GM12878 (cell line): ENCODE data around the gene ALG12. TPM values are rescaled to one million over a fixed set of nuclear protein-coding genes. Genes with fewer than 3 reads are reported as not detected.

ENCODE experiments used
- ATAC-seq: fragments of 200-7000 bp; cut with Tn5 transposase; 3 replicates; pipeline ENCODE4 v1.9.1; 2020; ENCODE audit warnings: mild to moderate bottlenecking, moderate library complexity
- BruUV-seq: library from RNA; stranded (reverse); fragments of 400-500 nt; replicated peaks from 2 replicates; lab custom pipeline; 2021; lab: Mats Ljungman, UMichigan
- CTCF ChIA-PET: fragments of 300-600 bp; sonication (Branson Sonifier 250); formaldehyde crosslinking; extraction: SDS; loops from one replicate; lab custom pipeline; 2021; ENCODE audit warnings: inconsistent platforms; lab: Yijun Ruan, JAX
- POLR2A ChIA-PET: fragments of 350-600 bp; formaldehyde crosslinking; extraction: SDS; loops from one replicate; lab custom pipeline; 2021; ENCODE audit warnings: inconsistent platforms; lab: Charles Lee
- RAD21 ChIA-PET: fragments of 300-600 bp; sonication (Branson Sonifier 250); formaldehyde crosslinking; loops from one replicate; lab custom pipeline; 2023; ENCODE audit warnings: antibody characterized with exemption; ENCODE audit not compliant: unreplicated experiment; lab: Charles Lee
- SMC1A ChIA-PET: fragments of 300-600 bp; sonication (Branson Sonifier 250); formaldehyde crosslinking; loops from one replicate; lab custom pipeline; 2023; ENCODE audit not compliant: unreplicated experiment, uncharacterized antibody; lab: Charles Lee
- DNase-seq: peaks from one replicate; pipeline ENCODE4 v3.0.0-alpha.2; 2011; ENCODE audit warnings: low read depth, low spot score
- FAIRE-seq: peaks from 3 replicates; lab custom pipeline; 2011; peaks lifted over from hg19 to GRCh38; lab: Jason Lieb, UNC
- H2AFZ ChIP-seq: 2 replicates; pipeline ENCODE4 v1.6.0; 2011; ENCODE audit warnings: low read depth, low read length, control low read depth; ENCODE audit not compliant: control insufficient read depth
- H3K27ac ChIP-seq: 2 replicates; pipeline ENCODE4 v1.5.1; 2011; ENCODE audit warnings: control low read depth; ENCODE audit not compliant: control insufficient read depth, insufficient read depth
- H3K27me3 ChIP-seq, 2 experiments: replicated peaks in 1 of 2; 2 replicates each; pipeline versions ENCODE4 v1.6.0 to v1.6.1; 2011; ENCODE audit warnings: low read length in 1 of 2; ENCODE audit not compliant: control insufficient read depth in 2 of 2, insufficient read depth in 2 of 2
- H3K36me3 ChIP-seq, 2 experiments: 2 replicates each; pipeline ENCODE4 v1.5.1; 2011; ENCODE audit warnings: low read length in 1 of 2; ENCODE audit not compliant: control insufficient read depth in 2 of 2, insufficient read depth in 2 of 2
- H3K4me1 ChIP-seq: 2 replicates; pipeline ENCODE4 v1.6.1; 2011; ENCODE audit warnings: mild to moderate bottlenecking, low read length, moderate library complexity, mixed read lengths; ENCODE audit not compliant: control insufficient read depth, insufficient read depth
- H3K4me2 ChIP-seq: 2 replicates; pipeline ENCODE4 v1.6.0; 2011; ENCODE audit warnings: control low read depth; ENCODE audit not compliant: control insufficient read depth, insufficient read depth
- H3K4me3 ChIP-seq: fragments of 200-600 bp; sonication (generic); 2 replicates; pipeline ENCODE4 v1.5.1; 2016
- H3K79me2 ChIP-seq: 2 replicates; pipeline ENCODE4 v1.6.0; 2011; ENCODE audit warnings: low read length; ENCODE audit not compliant: control insufficient read depth, insufficient read depth
- H3K9ac ChIP-seq: 2 replicates; pipeline ENCODE4 v1.8.0; 2011; ENCODE audit warnings: low read length, control low read depth, mixed read lengths; ENCODE audit not compliant: control insufficient read depth, insufficient read depth
- H3K9me3 ChIP-seq: replicated peaks from 3 replicates; pipeline ENCODE4 v1.5.1; 2011; ENCODE audit warnings: mild to moderate bottlenecking, low read length; ENCODE audit not compliant: control insufficient read depth, insufficient read depth
- H4K20me1 ChIP-seq: 2 replicates; pipeline ENCODE4 v1.6.0; 2011; ENCODE audit not compliant: control insufficient read depth, insufficient read depth
- ASH2L ChIP-seq: fragments of 300-600, 200-600 bp; sonication (generic); IDR thresholded peaks from 2 replicates; pipeline ENCODE4 v1.6.1; 2017; ENCODE audit warnings: low read depth, mild to moderate bottlenecking, borderline replicate concordance
- BACH1 ChIP-seq: fragments of 450-650 bp; IDR thresholded peaks from 2 replicates; pipeline ENCODE4 v1.6.1; 2017; ENCODE audit warnings: mild to moderate bottlenecking, borderline replicate concordance
- BCL11A ChIP-seq: IDR thresholded peaks from 2 replicates; pipeline ENCODE4 v1.6.1; 2011; ENCODE audit warnings: low read depth, low read length
- CBFB ChIP-seq: IDR thresholded peaks from 2 replicates; pipeline ENCODE4 v1.6.1; 2016; ENCODE audit warnings: antibody characterized with exemption, low read depth
- CBX3 ChIP-seq: fragments of 200-600 bp; sonication (generic); IDR thresholded peaks from 2 replicates; pipeline ENCODE4 v1.6.1; 2016; ENCODE audit warnings: low read depth, borderline replicate concordance
- CBX5 ChIP-seq: sonication (generic); IDR thresholded peaks from 2 replicates; pipeline ENCODE4 v1.6.1; 2016; ENCODE audit warnings: low read depth, moderate library complexity, mild to moderate bottlenecking, inconsistent platforms
- CHD1 ChIP-seq: IDR thresholded peaks from 2 replicates; pipeline ENCODE4 v1.6.1; 2012; ENCODE audit warnings: low read depth, low read length, improper control_type of control experiment
- HCFC1 ChIP-seq: fragments of 150-350 bp; IDR thresholded peaks from 2 replicates; pipeline ENCODE4 v1.6.1; 2014; ENCODE audit warnings: low read length
- IKZF2 ChIP-seq, 2 experiments: fragments of 450-650 bp; IDR thresholded peaks; 2 replicates each; pipeline ENCODE4 v1.6.1; 2017; ENCODE audit warnings: mild to moderate bottlenecking in 2 of 2, moderate library complexity in 2 of 2
- IRF3 ChIP-seq: fragments of 450-650 bp; IDR thresholded peaks from 2 replicates; pipeline ENCODE4 v1.6.1; 2014; ENCODE audit warnings: mild to moderate bottlenecking
- SIX5 ChIP-seq: IDR thresholded peaks from 2 replicates; pipeline ENCODE4 v1.6.1; 2011; ENCODE audit warnings: mild to moderate bottlenecking, low read depth, low read length, moderate library complexity; ENCODE audit not compliant: severe bottlenecking
- SKIL ChIP-seq: fragments of 450-650 bp; IDR thresholded peaks from 2 replicates; pipeline ENCODE4 v1.6.1; 2017; ENCODE audit warnings: mild to moderate bottlenecking, low read depth, inconsistent platforms; ENCODE audit not compliant: poor library complexity, severe bottlenecking
- SPI1 ChIP-seq: IDR thresholded peaks from 2 replicates; pipeline ENCODE4 v1.6.1; 2011; ENCODE audit warnings: low read depth, mild to moderate bottlenecking, low read length, moderate library complexity, borderline replicate concordance; ENCODE audit not compliant: insufficient read depth
- ZBED1 ChIP-seq: IDR thresholded peaks from 2 replicates; pipeline ENCODE4 v1.6.1; 2016; ENCODE audit warnings: borderline replicate concordance
- ZBTB40 ChIP-seq: fragments of 450-650 bp; IDR thresholded peaks from 2 replicates; pipeline ENCODE4 v1.6.1; 2016; ENCODE audit warnings: mild to moderate bottlenecking, moderate library complexity, borderline replicate concordance
- WGBS: methylation state at CpG from one replicate; pipeline ENCODE4 v1.1.6; 2016; ENCODE audit warnings: low lambda C conversion rate; ENCODE audit not compliant: insufficient replicate concordance, insufficient coverage; ENCODE audit errors: missing lambda C conversion rate; 5-methylcytosine and 5-hydroxymethylcytosine counted together
- in situ Hi-C: fragments of 300-500 bp; cut with MboI; formaldehyde crosslinking; loops from 9 replicates; pipeline ENCODE4 v1.14.3; 2018; ENCODE audit warnings: mixed read lengths
- intact Hi-C: fragments of 100-400 bp; cut with micrococcal nuclease; formaldehyde crosslinking; loops from one replicate; pipeline ENCODE4 v1.14.2; 2022; ENCODE audit not compliant: unreplicated experiment
- polyA plus RNA-seq, 11 experiments: library from polyadenylated mRNA; depleted of rRNA in 4 of 11; unstranded in 6 of 11; stranded (reverse) in 5 of 11; fragments of >200 nt; fragmentation: Nextera tagmentation in 4 of 11; fragmentation: Illumina TruSeq in 1 of 11; extraction: Ambion mirVana in 4 of 11; extraction: Trizol in 1 of 11; gene quantifications; 1 replicate in 1 of 11; 2 replicates in 10 of 11; pipeline versions ENCODE4 v1.2.1 to v1.2.3, GENCODE V29; 2011 to 2016; ENCODE audit warnings: inconsistent platforms in 2 of 11, missing spikeins in 2 of 11, low read depth in 1 of 11
- total RNA-seq, 4 experiments: library from RNA; depleted of rRNA in 3 of 4; stranded (reverse); fragments of >200 nt in 3 of 4; fragmentation: Illumina TruSeq in 1 of 4; extraction: Trizol in 1 of 4; gene quantifications; 2 replicates each; pipeline versions ENCODE4 v1.2.1 to v1.2.3, GENCODE V29; 2013 to 2021

Gene ALG12
- total and polyA plus RNA-seq, 10 of the 15 experiments (the other 5 are each of a cell fraction or from before 2014, with no cell fraction given) = 0.22 to 23.4 (median 6.6) TPM

GRCh38 chr22:49954354-49954753 lies 36.1 kb upstream of the ALG12 start (continued):
- TF ChIP-seq IRF3 (no peak), SKIL (no peak)

GRCh38 chr22:49953680-49954344 lies 35.6 kb upstream of the ALG12 start:
- Histone ChIP-seq H2AFZ (no peak overlapping the region), H3K4me3 (no peak overlapping the region), H3K27me3 (no peaks in the 10 kb centered on the region), H3K4me2 (no peak overlapping the region), H4K20me1 (no peaks in the 10 kb centered on the region), H3K79me2 (no peaks in the 10 kb centered on the region), H3K9me3 (no peaks in the 10 kb centered on the region), H3K36me3 (no peaks in the 10 kb centered on the region), H3K9ac (no peak overlapping the region), H3K4me1 (no peaks in the 10 kb centered on the region), H3K27ac (no peak overlapping the region)
- intact Hi-C loops = no loop called here
- no TSS peak for BruUV-seq
- ChIA-PET CTCF (no interaction called here), POLR2A (no interaction called here), SMC1A (no interaction called here), RAD21 (no interaction called here)
- DNase-seq (no peak), ATAC-seq (no peak), FAIRE-seq (no peak)
- 40% methylated on average over 16 of the region's 18 CpGs for WGBS
- in situ Hi-C loops = no loop called here
- no peak for TF ChIP-seq ASH2L
- no peak for TF ChIP-seq ZBTB40
- no peak for TF ChIP-seq BCL11A
- TF ChIP-seq CBFB = no peak
- no peak for TF ChIP-seq SPI1
- no peak for TF ChIP-seq CBX3
- no peak for TF ChIP-seq BACH1
- no peak for TF ChIP-seq ZBED1
- TF ChIP-seq CBX5 = no peak
- TF ChIP-seq CHD1 = no peak
- no peak for TF ChIP-seq IKZF2 (IDR thresholded peaks at IDR 0.05)
- no peak for TF ChIP-seq SIX5
- no peak for TF ChIP-seq HCFC1
